Peyer's patch (tissue), 4 donors: Measurements from ENCODE around the gene MPLKIP.
"Not testable (repeated sequence)": the region's sequence is repeated elsewhere in the genome, so short reads cannot be mapped to it uniquely, and the experiment has no call there.

Experiments
- CTCF ChIP-seq, 6 experiments: fragments of 450-650 bp in 4 of 6; fragments of 200-600 bp in 2 of 6; sonication (generic) in 1 of 6; IDR thresholded peaks; one replicate each; pipeline ENCODE4 v1.5.1; 2017 to 2019; ENCODE audit warnings: antibody characterized with exemption in 6 of 6, mild to moderate bottlenecking in 3 of 6, moderate library complexity in 1 of 6
- POLR2A ChIP-seq, 2 donors: fragments of 450-650 bp; IDR thresholded peaks; one replicate each; pipeline ENCODE4 v1.5.1; 2017; ENCODE audit warnings: antibody characterized with exemption in 2 of 2, mild to moderate bottlenecking in 2 of 2, moderate library complexity in 2 of 2

GRCh38 chr7:40122100-40122939 is 12.1 kb downstream of the MPLKIP start:
- TF ChIP-seq CTCF, POLR2A (IDR thresholded peaks at IDR 0.05): not testable (repeated sequence)
